KG1 (cell line): ENCODE results near the gene PBX1.

ENCODE experiments used
- DNase-seq: peaks from one replicate; lab custom pipeline; 2025; lab: John Stamatoyannopoulos, UW

The PBX1 gene

DNA sequence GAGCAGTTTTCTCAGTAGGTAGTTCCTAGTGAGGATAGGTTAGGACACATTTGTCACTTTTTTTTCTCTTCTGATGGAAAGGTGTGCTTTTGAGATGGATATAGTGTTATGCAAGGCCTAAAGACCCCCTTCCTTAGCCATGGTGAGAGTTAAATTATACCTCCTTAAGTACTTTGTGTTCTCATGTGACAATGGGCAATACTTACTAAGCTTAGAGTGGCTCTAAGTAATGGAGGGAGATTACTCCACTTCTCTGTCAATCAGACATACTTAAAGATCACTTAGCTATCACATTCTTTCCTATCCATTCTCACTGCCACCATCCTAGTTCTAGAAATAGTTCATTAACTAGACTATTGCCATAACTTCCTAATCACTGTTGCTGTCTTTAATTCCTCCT lies 265.6 kb downstream of the PBX1 start:
- no peak for DNase-seq

DNA sequence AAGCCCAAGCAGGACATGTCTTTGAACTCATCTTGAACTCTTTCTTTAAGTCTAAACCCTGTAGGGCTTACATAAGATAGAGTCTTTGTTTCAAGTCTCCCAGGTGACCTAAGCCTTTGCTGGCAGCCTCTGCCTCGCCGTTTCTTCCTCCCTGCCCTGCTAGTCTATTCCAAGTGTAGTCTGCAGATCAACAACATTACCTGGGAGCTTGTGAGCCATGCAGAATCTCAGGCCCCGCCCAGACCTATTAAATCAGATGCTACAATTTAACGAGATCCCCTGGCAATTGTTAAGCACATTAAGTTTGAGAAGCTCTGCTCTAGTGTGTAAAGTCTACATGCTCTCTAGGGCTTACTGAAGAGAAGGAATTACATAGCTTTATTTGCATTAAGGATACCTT lies 271.6 kb downstream of the PBX1 start:
- DNase-seq: no peak

DNA sequence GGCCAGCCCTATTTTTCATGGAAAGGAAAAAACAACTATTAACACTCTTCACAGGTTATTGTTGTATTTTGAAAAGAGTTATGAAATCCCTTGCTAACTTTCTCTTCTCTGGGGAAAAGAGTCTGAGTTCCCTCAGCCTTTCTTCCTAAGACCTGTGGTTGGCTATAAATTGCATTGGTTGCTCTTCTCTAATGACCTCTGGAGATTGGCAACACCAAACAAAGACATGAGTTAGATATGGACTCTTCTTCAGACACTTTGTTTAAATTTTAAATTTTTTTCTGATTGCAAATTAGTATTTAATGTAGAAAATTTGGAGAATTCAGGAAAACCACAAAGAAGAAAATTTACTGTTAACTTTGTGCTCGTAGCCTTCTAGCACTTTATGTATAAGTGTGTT lies 275.7 kb downstream of the PBX1 start:
- DNase-seq: no peak

DNA sequence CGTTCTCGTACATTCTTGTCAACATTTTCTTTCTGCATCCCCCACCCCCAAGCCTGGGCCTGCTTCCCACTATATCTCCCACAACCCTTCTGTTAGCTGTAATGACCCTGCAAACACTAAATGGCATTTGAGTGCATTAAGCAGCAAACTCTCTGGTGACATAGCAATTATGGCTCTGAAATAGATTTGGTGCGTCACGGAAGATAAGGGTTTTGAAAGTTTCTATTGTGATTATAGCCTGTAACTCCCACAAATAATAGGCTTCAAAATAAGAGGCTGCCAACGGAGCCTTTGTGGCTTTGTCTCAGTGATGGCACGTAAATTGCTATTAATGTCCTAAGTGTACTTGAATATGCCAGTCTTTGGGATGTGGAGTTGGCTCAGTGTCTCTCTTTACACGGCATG lies 277.6 kb downstream of the PBX1 start:
- no peak for DNase-seq

DNA sequence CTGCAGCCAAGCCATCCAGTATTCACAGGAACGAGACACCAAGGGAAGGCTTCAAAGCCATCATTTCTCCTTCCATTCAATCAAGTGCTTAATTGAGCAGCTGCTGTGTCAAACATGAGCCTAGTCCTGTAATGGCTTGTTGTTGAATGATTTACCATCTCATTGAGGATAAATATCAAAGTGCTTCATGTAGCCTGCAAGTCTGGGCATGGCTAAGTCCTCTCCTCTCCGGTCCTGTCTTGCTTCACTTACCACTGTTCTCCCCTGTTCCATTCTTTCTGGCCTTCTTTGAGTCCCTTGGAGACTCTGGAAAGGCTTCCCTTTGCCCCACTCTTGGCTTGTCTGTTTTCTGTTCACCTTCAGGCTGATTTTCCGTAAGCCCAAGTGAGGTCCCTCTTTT lies 279.8 kb downstream of the PBX1 start:
- DNase-seq: no peak

DNA sequence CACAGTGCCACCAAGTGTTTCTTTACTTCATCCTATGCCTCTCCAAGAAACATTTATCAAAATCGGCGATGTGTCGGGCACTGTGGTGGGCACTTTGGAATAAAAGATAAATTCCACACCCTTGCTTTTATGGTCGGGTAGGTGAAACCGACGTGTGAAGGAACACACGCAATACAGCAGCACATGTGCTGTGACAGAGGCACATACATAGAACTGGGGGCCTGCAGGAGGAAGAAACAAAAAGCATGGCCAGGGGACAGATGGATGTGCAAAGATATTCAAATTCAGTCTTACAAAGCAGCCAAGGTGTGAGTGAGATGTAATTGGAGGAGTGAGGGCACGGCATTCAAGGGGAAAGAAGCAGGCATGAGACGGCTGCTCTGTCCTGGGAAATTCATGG lies 282.0 kb downstream of the PBX1 start:
- no peak for DNase-seq

DNA sequence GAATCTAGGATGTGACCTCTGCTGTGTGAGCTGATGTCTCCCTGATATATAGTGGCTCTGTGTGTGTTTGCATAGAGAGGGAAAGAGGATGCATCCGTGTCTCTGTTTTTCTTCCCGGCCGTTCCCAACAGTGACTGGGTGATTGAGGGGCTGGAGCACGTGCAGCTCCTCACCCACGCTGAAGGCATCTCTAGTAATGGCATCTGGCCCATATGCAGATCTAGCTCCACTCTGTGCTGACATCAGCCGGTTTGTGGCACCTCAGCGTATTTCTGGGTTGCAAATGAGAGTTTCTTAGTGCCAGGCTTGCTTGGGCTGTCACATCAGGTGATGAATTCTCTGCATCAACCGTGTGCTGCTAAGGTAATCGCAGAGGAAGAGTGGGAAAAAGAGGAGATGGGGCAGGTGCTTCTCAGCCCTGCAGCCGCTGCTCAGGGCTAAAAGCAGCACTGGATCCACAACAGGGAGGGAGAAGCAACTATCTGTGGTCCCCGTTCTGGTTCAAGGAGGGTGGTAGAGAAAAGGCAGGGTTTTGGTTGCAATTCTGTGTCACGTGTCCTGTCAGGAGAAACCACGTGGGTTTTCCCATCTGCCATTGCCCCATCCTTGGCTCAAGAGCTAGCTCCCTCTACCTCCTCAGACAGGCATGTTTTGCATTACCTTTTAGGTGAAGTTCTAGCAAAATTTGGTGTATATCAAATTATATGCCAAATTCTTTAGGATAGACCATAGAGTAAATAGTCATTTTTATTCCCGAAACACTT lies 282.9 kb downstream of the PBX1 start:
- DNase-seq: no peak

DNA sequence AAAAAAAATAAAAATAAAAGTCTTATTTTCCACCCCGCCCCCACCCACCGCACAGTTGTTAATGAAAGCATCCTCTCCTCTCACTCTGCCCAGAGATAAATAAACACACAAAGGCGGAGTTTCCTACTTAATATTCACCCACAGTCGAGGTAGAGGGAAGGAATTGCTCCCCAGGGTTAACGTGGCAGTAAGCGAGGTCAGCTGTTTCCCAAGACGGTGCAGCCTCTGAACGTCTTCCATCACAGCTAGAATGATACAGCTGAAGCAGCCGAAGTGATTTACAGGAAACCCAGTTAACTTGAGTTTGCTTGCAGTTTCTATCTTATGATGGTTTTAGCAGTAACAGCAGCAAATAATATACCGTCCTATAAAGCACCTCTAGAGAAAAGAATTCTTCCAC lies 283.9 kb downstream of the PBX1 start:
- DNase-seq: no peak

DNA sequence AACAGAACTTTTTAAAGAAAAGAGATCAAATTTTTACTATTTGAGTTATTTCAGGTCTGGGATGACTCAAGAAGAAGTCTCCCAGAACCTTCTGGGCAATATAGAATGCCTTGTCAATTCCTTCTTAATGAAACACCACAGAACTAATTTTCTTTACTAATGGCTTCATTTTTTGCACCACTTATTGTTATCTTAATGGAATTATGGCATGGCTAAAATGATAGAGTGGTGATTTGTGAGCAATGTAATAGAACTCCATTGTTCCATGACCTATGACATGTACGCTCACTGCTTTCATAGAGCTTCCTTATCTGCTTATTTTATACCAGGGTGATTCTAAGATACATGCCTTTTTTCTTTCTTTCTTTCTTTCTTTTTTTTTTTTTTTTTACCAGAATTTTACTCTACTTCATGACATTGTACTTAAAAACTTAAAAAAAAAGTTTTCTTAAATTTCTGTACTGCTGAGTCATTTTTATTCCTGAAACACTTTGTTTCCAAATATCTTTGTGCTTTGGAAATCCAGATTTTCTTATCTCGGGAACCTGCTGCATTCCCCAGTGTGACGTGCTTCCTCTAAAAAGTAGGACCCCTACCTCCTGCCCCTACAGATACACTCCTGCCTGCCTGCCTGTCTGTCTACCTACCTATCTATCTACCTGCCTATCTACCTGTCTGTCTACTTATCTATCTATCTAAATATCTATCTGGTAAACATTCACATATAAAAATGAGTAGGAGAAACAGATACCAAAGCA lies 284.9 kb downstream of the PBX1 start:
- no peak for DNase-seq

DNA sequence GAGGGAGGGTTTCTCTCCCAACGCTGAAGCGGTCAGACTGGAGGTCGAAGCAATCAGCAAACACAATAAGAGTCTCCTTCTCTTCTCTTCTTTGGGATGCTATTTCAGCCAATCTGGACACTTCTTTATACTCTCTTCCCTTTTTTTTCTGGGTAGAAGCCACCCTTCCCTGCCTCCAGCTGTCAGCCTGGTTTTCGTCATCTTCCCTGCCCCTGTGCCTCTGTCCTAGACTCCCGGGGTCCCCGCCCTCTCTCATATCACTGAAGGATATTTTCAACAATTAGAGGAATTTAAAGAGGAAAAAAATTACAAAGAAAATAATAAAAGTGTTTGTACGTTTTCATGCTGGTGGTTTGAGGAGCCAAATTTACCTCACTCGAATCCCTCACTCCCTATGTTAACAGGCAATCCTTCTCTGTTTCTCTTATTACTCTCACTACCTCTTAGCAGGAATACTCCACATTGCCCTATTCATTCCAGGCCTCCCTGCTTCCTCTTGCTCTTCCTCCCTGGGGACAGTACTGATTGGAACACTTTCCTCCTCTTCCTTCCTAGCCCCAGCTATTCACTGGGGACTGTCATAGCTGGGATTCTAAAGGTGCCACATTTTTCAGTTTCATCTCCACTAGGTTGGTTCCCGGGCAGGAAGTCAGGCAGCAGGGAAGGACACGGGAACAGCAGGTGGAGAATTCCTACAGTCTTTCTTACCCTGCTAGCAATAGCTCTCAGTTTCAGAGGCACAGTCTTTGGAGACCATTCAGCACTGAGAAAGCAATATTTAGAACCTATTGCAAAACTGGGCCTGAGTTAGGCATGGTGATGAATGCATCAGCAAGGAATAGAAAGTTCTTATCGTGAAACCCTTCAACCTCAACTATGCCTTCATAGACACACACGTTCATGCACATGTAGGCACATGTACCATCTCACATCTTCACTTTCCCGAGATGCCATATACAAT lies 288.0 kb downstream of the PBX1 start:
- no peak for DNase-seq

DNA sequence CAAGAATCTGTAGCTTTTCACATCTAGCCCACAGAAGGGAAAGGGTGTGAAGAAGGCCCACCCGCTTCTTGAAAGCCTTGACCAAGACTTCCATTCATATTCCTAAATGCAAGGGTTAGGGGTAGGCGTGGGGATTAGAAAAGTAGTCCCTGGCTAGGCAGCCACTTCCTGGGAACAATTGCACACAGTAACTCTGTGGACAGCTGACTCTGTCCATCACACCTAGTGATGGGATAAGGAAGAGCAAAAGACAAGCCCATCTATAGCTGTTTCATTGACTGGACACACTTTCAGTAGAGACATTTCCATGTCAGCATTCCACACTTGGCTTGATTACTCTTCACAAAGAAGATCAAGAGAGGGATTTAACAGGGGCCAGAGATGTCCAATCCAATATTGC lies 294.2 kb downstream of the PBX1 start:
- no peak for DNase-seq

DNA sequence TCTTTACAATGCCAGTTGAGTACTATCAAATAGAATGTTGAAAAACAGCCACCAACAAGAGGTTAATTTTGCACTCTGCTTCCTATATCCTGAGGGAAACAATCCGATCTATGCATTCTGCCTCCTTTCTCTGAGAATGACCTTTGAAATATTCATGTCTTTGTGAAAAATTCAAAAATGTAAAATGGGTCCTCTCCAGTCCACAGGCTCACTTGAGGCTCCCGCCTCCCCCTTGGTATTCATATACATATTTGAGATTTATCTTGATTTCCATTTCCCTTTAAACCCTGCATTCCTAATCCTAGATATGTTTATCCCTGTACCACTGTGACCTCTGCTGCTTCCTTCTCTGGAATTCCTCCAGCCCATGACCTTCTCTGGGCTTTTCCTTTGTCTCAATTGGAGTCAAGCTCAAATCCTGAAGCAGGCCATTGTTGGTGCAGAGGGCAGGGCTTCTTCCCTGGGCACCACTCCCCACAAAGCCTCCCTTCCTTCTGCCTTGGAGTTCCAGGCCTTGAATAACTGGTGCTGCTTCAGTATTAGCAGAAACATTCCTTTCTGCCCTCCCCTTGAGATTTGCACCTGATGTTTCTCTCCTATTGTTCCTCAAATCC lies 296.8 kb downstream of the PBX1 start:
- DNase-seq: no peak

DNA sequence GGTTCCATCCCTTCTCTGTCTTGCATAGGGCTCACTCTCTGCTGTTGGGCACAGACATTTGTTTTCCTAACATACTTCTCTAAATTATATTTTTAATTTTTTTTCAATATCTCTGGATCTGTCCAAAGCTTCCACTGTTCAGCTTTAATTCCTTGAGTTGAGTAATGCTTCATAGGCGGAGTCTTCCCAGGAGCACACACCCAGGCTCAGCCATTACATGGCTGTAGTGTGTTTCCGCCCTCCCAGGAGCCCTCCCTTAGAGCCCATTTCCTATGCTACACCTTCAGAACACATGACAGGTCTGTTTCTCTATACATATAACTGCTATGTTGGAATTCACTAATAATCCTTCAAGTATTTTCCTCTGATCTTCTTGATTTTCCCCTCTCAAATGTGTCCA lies 297.4 kb downstream of the PBX1 start:
- DNase-seq: no peak

DNA sequence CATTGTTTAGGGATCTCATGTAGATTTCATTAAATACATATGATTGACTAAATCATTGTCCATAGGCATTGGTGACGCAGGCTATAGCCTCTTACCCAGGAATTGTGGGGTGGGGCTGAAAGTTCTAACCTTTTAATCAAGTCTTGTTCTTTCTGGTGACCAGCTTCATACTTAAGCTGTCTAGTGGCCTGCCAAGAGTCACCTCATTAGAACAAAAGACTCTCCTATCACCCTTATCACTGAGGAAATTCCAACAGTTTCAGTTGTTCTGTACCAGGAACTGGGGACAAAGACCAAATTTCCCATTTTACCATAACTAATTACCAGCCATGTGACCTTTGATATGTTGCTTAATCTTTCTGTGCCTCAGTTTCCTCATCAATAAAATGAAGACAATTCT lies 298.5 kb downstream of the PBX1 start:
- no peak for DNase-seq

DNA sequence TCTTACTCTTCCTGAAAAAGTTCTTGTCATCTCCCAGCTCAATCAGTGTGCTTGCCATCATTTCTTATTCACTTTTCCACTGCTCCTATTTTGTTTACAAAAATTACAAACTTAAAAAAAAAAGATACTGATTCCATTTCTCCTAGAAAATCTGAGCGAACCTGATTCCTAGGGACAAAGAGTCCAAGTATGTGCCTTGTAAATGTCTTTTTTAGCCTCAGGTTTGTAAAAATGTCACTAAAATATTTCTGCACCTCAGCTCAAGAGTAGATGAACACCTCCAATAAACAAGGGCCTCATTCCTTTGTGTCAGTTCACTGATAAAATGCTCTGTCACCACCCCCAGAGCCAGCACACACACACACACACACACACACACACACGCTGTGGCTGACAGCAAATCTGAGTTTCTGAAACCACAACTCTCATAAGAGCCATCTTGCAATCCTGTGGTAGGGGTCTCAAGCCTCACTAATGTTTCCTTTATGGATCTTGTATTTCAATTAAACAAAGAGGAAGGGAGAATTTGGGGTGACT lies 299.2 kb downstream of the PBX1 start:
- DNase-seq: no peak

DNA sequence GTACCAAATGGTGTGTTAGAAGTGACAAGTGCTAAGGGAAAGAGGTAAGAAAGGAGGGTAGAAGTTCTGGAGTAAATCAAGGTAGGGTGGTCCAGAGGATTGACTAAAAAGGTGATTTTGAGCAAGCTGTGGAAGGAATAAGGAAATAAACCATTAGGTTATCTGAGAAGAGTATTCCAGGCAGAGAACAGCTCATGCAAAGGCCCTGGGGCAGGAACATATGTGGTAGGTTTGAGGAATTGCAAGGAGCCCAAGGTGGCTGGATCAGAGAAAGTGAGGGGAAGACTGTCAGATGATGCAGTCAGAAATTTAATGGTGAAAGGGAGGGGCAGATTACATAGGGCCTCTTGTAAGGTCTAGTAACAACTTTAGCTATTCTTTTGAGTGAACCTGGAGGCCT lies 302.6 kb downstream of the PBX1 start:
- DNase-seq: no peak

DNA sequence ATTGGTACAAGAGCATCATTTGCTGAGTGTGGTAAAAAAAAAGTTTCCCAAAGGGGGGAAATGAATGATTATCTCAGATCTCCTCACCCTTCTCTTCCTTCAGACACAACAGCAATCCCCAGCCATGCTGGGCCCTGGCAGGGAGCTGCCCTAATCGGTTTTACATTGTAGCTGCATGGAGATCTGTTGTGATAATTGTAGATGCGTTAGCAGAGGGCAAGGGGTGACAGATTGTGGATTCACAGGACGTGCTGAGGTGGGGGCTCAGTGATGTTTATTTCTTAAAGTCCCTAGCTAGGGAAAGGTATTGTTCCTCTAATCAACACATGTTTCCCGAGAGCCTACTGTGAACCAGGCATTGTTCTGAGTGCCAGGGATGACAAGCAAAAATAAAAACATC lies 304.1 kb downstream of the PBX1 start:
- DNase-seq: no peak

DNA sequence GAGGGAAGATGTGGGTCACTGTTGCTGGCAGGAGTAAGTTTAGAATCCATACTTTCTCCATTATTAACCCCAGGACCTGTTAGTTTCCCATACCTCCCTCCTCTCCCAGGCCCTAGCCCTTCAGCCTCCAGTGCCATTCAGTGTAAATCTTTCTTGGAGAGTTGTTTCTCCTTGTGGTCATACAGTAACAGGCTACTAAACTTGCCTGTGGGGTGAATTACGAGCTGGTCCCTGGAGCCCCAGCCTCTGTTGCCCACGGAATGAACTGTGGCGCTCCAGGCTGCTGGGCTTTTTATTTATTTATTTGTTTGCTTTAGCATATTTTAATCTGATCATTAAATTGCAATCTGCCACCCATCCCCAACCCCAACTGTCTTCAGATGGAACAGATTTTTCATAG lies 305.2 kb downstream of the PBX1 start:
- DNase-seq: no peak

DNA sequence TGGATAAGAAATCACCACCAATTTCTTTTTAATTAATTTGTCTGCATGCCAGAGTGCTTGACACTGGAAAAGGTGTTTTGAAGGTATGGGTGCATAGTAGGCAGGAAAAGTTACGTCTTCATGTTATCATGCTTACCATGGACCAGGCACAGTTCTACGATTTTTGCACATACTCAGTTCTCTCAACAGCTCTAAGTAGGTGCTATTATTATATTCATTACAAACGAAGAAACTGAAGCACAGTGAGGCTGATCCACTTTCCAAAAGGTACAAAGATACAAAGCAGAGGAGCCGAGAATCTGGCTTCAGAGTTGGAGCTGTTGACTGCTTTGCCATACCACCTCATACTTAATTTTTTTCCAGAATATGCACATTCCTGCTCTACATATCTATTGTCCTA lies 306.4 kb downstream of the PBX1 start:
- no peak for DNase-seq

DNA sequence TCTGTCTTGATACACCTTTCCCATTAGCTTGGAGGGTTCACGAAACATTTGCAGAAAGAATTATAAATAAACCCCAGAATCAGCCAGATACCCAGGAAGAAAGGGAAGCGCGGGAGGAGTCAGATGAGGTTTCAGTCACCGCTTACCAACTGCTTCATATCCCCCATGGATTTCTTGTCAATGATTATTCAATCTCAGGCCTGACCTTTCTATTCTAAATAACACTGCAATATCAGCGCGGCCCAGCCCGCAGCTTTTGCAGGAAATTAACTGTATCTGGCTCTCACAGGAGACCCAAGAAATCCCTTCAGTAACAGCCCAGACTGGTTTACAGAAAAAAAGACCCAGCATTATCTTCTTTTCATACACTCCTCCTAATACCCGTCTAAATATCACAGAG lies 308.6 kb downstream of the PBX1 start:
- no peak for DNase-seq

DNA sequence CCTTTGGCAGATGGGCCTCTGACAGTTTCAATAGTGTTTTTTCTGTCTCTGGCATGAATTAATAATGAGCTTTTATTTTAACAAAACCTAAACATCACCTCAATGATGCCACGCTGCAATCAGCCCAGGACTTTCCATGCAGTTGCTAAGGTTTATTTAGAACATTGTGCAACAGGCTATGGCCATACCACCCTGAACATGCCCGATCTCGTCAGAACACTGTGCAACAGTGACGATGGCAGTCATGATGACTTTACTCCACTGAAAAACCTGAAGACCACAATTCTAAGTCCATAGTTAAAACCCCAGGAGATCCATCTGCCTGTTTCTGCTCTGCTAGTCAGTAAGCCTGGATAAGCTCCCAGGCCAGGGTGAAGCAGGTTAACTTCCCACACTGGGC lies 310.0 kb downstream of the PBX1 start:
- no peak for DNase-seq

DNA sequence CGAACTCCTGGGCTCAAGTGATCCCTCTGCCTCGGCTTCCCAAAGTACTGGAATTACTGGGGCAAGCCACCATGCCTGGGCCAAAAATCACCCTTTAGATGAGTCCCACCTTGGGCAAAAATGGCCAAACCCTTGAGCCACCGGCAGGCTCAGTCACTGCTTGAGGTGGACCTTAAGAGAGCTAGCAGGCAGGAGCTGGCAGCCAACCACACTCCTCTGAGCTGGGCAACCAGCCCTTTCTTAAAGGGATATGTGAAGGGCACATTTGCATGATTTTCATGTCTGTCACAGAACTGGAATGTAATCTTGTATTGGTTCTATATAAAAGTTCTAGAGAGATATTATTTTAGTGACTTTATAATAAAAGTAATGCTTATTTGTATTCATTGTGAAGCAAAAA lies 316.5 kb downstream of the PBX1 start:
- no peak for DNase-seq
